Loucy (cell line): ENCODE data around the gene NRXN3.

ENCODE experiments used
- H2AFZ ChIP-seq: fragments of 200-600 bp; sonication (generic); 2 replicates; pipeline ENCODE4 v1.6.0; 2016; ENCODE audit warnings: antibody characterized with exemption, mild to moderate bottlenecking, low read length, moderate library complexity
- H3F3A ChIP-seq: fragments of 200-600 bp; 2 replicates; pipeline ENCODE4 v1.6.0; 2016; ENCODE audit warnings: antibody characterized with exemption, low read depth, mild to moderate bottlenecking
- H3K27me3 ChIP-seq: fragments of 200-600 bp; sonication (generic); 2 replicates; pipeline ENCODE4 v1.6.1; 2014; ENCODE audit warnings: low read length, mild to moderate bottlenecking; ENCODE audit not compliant: insufficient read depth, poor library complexity, severe bottlenecking
- H3K36me3 ChIP-seq: fragments of 200-600 bp; sonication (generic); 2 replicates; pipeline ENCODE4 v1.6.1; 2016; ENCODE audit warnings: low read length; ENCODE audit not compliant: insufficient read depth
- H3K4me1 ChIP-seq: fragments of 200-600 bp; sonication (generic); 2 replicates; pipeline ENCODE4 v1.5.1; 2014; ENCODE audit warnings: low read length, mild to moderate bottlenecking; ENCODE audit not compliant: insufficient read depth, poor library complexity, severe bottlenecking
- H3K4me2 ChIP-seq: fragments of 200-600 bp; sonication (generic); 2 replicates; pipeline ENCODE4 v1.6.0; 2014; ENCODE audit warnings: antibody characterized with exemption, low read length, low read depth, mild to moderate bottlenecking; ENCODE audit not compliant: poor library complexity, severe bottlenecking
- H3K4me3 ChIP-seq: fragments of 200-600 bp; sonication (generic); 2 replicates; pipeline ENCODE4 v1.5.1; 2014; ENCODE audit warnings: low read length, mild to moderate bottlenecking, mixed read lengths; ENCODE audit not compliant: poor library complexity, severe bottlenecking
- H3K79me2 ChIP-seq: fragments of 200-600 bp; sonication (generic); 2 replicates; pipeline ENCODE4 v1.6.1; 2014; ENCODE audit warnings: low read length; ENCODE audit not compliant: insufficient read depth
- H3K9ac ChIP-seq: fragments of 200-600 bp; sonication (generic); 2 replicates; pipeline ENCODE4 v1.6.0; 2014; ENCODE audit warnings: mild to moderate bottlenecking, low read depth, low read length, moderate library complexity; ENCODE audit not compliant: poor library complexity, severe bottlenecking
- H3K9me2 ChIP-seq: fragments of 200-600 bp; sonication (generic); replicated peaks from 2 replicates; pipeline ENCODE4 v1.6.1; 2016; ENCODE audit warnings: low read depth, low read length, mixed read lengths
- H3K9me3 ChIP-seq: fragments of 200-600 bp; sonication (generic); 2 replicates; pipeline ENCODE4 v1.6.1; 2014; ENCODE audit warnings: mild to moderate bottlenecking, antibody characterized with exemption, low read length, low read depth; ENCODE audit not compliant: insufficient read depth
- H4K20me1 ChIP-seq: fragments of 200-600 bp; sonication (generic); 2 replicates; pipeline ENCODE4 v1.6.0; 2014; ENCODE audit warnings: antibody characterized with exemption, low read length, mild to moderate bottlenecking; ENCODE audit not compliant: insufficient read depth, poor library complexity, severe bottlenecking
- CTCF ChIP-seq: fragments of 200-600 bp; sonication (generic); conservative IDR thresholded peaks from 2 replicates; pipeline ENCODE4 v1.5.1; 2014; ENCODE audit warnings: mild to moderate bottlenecking, antibody characterized with exemption, low read length
- EZH2phosphoT487 ChIP-seq: fragments of 200-600 bp; IDR thresholded peaks from 2 replicates; pipeline ENCODE4 v1.6.1; 2018; ENCODE audit warnings: antibody characterized with exemption, mild to moderate bottlenecking, moderate library complexity, borderline replicate concordance

NRXN3 gene

DNA sequence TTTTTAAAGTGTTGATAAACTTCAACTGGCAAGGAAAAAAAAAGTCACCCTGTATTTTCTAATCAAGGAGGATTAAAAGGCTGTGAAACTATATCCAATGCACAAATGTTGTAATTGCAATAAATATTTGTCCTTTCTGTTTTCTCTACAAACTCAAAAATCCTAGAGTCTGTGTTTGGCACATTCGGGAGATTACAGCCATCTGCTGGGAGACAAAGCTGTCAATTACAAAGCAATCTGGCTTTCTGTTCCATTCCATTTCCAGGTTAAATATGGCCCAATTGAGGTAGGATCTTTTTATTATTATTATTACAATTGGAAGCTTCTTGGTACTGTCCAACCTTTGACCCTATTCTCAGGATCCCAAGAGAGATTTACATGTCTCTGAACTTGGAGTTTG lies 1745.2 kb downstream of the NRXN3 start:
- no peaks in the 10 kb centered on the region for H3K36me3 ChIP-seq
- no peaks in the 10 kb centered on the region for H3K9me3 ChIP-seq
- no peaks in the 10 kb centered on the region for H3F3A ChIP-seq
- no peak overlapping the region for H2AFZ ChIP-seq
- no peaks in the 10 kb centered on the region for H3K27me3 ChIP-seq
- H4K20me1 ChIP-seq = no peaks in the 10 kb centered on the region
- no peak overlapping the region for H3K4me3 ChIP-seq
- no peaks in the 10 kb centered on the region for H3K79me2 ChIP-seq
- no peak overlapping the region for H3K9ac ChIP-seq
- no peaks in the 10 kb centered on the region; the same call in 1 of the 2 replicates for H3K9me2 ChIP-seq
- no peak for TF ChIP-seq EZH2phosphoT487
- TF ChIP-seq CTCF = no peak
- no peak overlapping the region for H3K4me2 ChIP-seq
- no peaks in the 10 kb centered on the region for H3K4me1 ChIP-seq

- no peaks in the 10 kb centered on the region for H3F3A ChIP-seq
- no peak overlapping the region for H3K9ac ChIP-seq
- no peaks in the 10 kb centered on the region for H3K27me3 ChIP-seq
- no peak for TF ChIP-seq CTCF
- no peak for TF ChIP-seq EZH2phosphoT487
- no peaks in the 10 kb centered on the region for H3K36me3 ChIP-seq
- no peaks in the 10 kb centered on the region for H4K20me1 ChIP-seq
- no peaks in the 10 kb centered on the region for H3K4me1 ChIP-seq
- H3K9me3 ChIP-seq = no peaks in the 10 kb centered on the region
- H3K4me2 ChIP-seq = no peak overlapping the region
- H3K9me2 ChIP-seq = no peaks in the 10 kb centered on the region; the same call in 1 of the 2 replicates
- no peak overlapping the region for H3K4me3 ChIP-seq
- no peak overlapping the region for H2AFZ ChIP-seq
- no peaks in the 10 kb centered on the region for H3K79me2 ChIP-seq
Measured at GRCh38 chr14:79916281-79916680, 1746.1 kb downstream of the NRXN3 start.

DNA sequence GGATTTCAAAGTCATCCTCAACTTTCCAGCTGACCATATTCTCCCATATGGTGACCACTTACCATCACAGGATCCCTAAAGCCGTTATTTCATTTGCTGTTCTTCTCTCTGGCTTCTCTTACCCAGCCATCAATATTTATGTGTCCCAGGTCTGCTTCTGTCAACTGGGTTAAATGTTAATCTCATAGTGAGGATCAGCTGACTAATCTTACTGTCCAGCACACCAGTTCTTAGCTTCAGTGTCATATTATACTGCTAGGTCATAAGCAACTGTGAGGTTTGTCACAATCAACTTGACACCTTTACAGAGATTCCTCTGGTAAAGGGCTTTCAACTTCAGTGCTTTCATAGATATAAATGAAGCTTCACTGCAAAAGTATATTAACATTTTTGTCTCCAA lies 1746.7 kb downstream of the NRXN3 start:
- Histone ChIP-seq H3K4me1 (no peaks in the 10 kb centered on the region), H3K27me3 (no peaks in the 10 kb centered on the region), H3F3A (no peaks in the 10 kb centered on the region), H3K9me2 (no peaks in the 10 kb centered on the region; the same call in 1 of the 2 replicates), H3K4me2 (no peak overlapping the region), H4K20me1 (no peaks in the 10 kb centered on the region), H3K9me3 (no peaks in the 10 kb centered on the region), H3K4me3 (no peak overlapping the region), H3K9ac (no peak overlapping the region), H2AFZ (no peak overlapping the region), H3K36me3 (no peaks in the 10 kb centered on the region), H3K79me2 (no peaks in the 10 kb centered on the region)
- TF ChIP-seq EZH2phosphoT487 = no peak
- TF ChIP-seq CTCF = no peak
